ENCODE measurements around the gene PANK2. TPM values are rescaled to one million over a fixed set of nuclear protein-coding genes. Genes with fewer than 3 reads are reported as not detected.
A peak's percentile ranks its signal among the peaks of the same experiment; 100 is the strongest.

PANK2 gene
- total RNA-seq, 2 experiments from 2014 or later: 49.0 to 51.1 TPM

DNA sequence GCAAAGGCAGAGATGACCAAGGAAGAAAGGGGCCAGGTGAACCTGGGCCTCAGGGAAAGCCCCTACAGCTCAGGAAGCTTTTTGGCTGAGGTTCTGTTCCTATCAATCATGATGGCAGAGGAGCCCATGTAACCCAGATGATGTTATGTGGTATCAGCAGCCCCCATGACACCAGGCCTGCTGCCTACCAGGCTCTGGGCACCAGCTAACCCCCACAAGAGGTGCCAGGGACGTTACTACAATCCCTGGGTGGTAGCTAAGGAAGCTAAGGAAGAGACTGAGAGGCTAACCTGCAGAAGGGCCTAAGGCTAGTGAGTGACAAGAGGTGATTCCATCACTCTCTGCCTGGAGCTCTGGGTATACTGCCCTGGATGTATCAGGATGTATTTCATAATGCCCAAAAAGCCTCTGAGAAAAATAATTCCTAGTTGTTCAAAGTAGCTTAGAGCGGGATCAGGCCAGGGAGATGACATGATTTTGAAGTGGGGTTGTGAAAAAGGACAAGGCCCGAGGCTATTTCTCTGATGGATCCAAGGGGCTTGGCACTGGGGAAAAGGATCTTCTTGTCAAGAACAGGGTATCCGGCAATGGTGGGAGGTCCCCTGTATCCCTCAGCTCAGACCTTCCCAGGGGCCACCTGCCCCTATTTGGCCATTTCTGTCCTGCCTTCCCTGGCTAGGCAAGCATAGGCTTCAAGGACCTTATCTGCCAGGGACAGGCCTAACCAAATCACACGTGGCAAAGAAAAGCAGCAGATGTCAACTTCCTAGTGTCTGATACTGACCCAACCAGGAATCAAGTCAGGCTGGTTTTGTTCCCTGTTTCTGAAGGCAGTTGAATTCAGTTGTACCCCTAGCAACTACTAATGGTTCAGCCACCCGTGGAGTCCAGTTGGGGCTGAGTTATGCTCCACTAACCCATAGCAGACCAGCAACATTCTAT, 41.3 kb downstream of the PANK2 start:
- no peaks in the 10 kb centered on the region for H3K9me3 Mint-ChIP-seq
- DNase-seq (no peak), ATAC-seq (ENCODE audit: poor library complexity) (no peak)
- H3K36me3 Mint-ChIP-seq (ENCODE audit: low read depth): peaks cover 21% of the 10 kb centered on the region
- H3K36me3 ChIP-seq (ENCODE audit: insufficient read depth, low read length): no peaks in the 10 kb centered on the region
- peak overlapping the region; percentile 88 for H3K27ac Mint-ChIP-seq
- H3K4me3 Mint-ChIP-seq: peak overlapping the region; percentile 15
- H3K27me3 Mint-ChIP-seq: no peaks in the 10 kb centered on the region
- H3K9me3 ChIP-seq (ENCODE audit: control insufficient read depth in 1 of 2, insufficient read depth in 1 of 2, low read length in 2 of 2): no peaks in the 10 kb centered on the region
- peaks cover 69% of the 10 kb centered on the region for H3K4me1 Mint-ChIP-seq (ENCODE audit: low read depth)
- CTCF ChIA-PET: interaction anchor here (1.0 to 1.1 kb wide), 2 partner anchors 13 to 23 kb away, joined by 3 read pairs; no protein-coding TSS in a partner anchor
- TF ChIP-seq, protein P1, sequence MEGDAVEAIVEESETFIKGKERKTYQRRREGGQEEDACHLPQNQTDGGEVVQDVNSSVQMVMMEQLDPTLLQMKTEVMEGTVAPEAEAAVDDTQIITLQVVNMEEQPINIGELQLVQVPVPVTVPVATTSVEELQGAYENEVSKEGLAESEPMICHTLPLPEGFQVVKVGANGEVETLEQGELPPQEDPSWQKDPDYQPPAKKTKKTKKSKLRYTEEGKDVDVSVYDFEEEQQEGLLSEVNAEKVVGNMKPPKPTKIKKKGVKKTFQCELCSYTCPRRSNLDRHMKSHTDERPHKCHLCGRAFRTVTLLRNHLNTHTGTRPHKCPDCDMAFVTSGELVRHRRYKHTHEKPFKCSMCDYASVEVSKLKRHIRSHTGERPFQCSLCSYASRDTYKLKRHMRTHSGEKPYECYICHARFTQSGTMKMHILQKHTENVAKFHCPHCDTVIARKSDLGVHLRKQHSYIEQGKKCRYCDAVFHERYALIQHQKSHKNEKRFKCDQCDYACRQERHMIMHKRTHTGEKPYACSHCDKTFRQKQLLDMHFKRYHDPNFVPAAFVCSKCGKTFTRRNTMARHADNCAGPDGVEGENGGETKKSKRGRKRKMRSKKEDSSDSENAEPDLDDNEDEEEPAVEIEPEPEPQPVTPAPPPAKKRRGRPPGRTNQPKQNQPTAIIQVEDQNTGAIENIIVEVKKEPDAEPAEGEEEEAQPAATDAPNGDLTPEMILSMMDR (IDR thresholded peaks at IDR 0.05): no peak
- POLR2A ChIA-PET: interaction anchor here (1.0 to 1.5 kb wide), 3 partner anchors 9 to 155 kb away, joined by 3 to 7 read pairs (median 4); no protein-coding TSS in a partner anchor
- H3K27ac ChIP-seq (ENCODE audit: low read depth in 1 of 2, low read length in 2 of 2): no peak overlapping the region
- intact Hi-C loops (cut with DNase I, micrococcal nuclease): no loop called here
- H3K27me3 ChIP-seq (ENCODE audit: control insufficient read depth in 1 of 2, insufficient read depth in 2 of 2, low read length in 2 of 2): no peaks in the 10 kb centered on the region
- peaks cover 25% of the 10 kb centered on the region for H3K4me1 ChIP-seq (ENCODE audit: insufficient read depth, low read length)
- no peak overlapping the region for H3K4me3 ChIP-seq (ENCODE audit: low read length)

DNA sequence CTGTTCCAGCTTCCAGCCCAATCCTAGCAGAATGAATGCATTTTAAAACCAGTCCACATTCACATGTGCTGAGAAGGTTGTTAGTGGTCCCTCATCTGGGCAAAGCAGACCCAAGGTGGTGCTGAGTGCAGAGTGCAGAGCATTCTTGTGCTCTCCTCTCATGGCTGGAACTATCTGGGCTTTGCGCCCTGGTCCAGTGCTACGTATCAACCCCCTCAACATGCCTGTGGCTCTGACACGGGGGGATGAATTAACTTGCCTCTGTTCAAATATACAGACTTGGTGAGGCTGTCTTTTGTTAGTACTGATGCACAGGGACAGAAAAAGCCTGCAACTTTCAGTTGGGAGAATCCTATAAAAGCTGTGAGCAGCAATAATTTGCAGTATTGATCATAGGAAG, 42.5 kb downstream of the PANK2 start:
- Histone ChIP-seq H3K36me3 (ENCODE audit: insufficient read depth, low read length) (no peaks in the 10 kb centered on the region), H3K9me3 (ENCODE audit: control insufficient read depth in 1 of 2, insufficient read depth in 1 of 2, low read length in 2 of 2) (no peaks in the 10 kb centered on the region), H3K4me3 (ENCODE audit: low read length) (no peak overlapping the region), H3K27me3 (ENCODE audit: control insufficient read depth in 1 of 2, insufficient read depth in 2 of 2, low read length in 2 of 2) (no peaks in the 10 kb centered on the region), H3K27ac (ENCODE audit: low read depth in 1 of 2, low read length in 2 of 2) (no peak overlapping the region), H3K4me1 (ENCODE audit: insufficient read depth, low read length) (peaks cover 21% of the 10 kb centered on the region)
- ChIA-PET POLR2A (interaction anchor here (1.5 kb wide), 1 partner anchor 154 kb away, joined by 4 read pairs; no protein-coding TSS in a partner anchor), CTCF (no interaction called here)
- TF ChIP-seq, protein P1 (IDR thresholded peaks at IDR 0.05): no peak
- Mint-ChIP-seq H3K4me3 (no peak overlapping the region), H3K27ac (peak overlapping the region; percentile 88), H3K36me3 (ENCODE audit: low read depth) (peaks cover 13% of the 10 kb centered on the region), H3K9me3 (no peaks in the 10 kb centered on the region), H3K4me1 (ENCODE audit: low read depth) (peaks cover 61% of the 10 kb centered on the region), H3K27me3 (no peaks in the 10 kb centered on the region)
- no peak for DNase-seq
- intact Hi-C loops (cut with DNase I, micrococcal nuclease): no loop called here
- ATAC-seq (ENCODE audit: poor library complexity): no peak

DNA sequence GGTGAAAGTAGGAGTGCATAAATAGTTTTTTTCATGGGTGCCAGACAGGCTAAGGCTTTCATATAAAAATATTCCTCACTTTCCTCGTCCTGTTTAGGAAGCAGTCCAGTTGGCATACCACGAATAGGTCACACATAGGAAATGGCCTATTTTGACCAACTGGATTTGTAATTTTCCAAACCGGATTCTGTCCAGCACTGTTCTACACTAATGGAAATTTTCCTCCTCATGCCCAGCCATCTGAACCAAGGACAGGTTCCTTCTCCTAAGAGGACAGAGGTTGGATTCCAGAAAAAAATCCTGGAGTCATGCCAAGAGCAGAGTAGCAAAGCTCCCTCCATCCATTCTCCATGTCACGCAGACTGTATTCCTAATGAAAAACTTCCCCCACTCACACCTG, 43.1 kb downstream of the PANK2 start:
- Histone ChIP-seq H3K4me1 (ENCODE audit: insufficient read depth, low read length) (peaks cover 21% of the 10 kb centered on the region), H3K36me3 (ENCODE audit: insufficient read depth, low read length) (no peaks in the 10 kb centered on the region), H3K9me3 (ENCODE audit: control insufficient read depth in 1 of 2, insufficient read depth in 1 of 2, low read length in 2 of 2) (no peaks in the 10 kb centered on the region), H3K27me3 (ENCODE audit: control insufficient read depth in 1 of 2, insufficient read depth in 2 of 2, low read length in 2 of 2) (no peaks in the 10 kb centered on the region), H3K27ac (ENCODE audit: low read depth in 1 of 2, low read length in 2 of 2) (peak overlapping the region in 1 of 2 donors; percentile 57), H3K4me3 (ENCODE audit: low read length) (peak overlapping the region; percentile 50)
- TF ChIP-seq, protein P1 (IDR thresholded peaks at IDR 0.05): no peak
- Mint-ChIP-seq H3K4me3 (peak overlapping the region; percentile 87), H3K36me3 (ENCODE audit: low read depth) (peaks cover 11% of the 10 kb centered on the region), H3K4me1 (ENCODE audit: low read depth) (peaks cover 56% of the 10 kb centered on the region), H3K27ac (peak overlapping the region; percentile 88), H3K27me3 (no peaks in the 10 kb centered on the region), H3K9me3 (no peaks in the 10 kb centered on the region)
- ChIA-PET CTCF (interaction anchor here (0.6 to 1.0 kb wide), 2 partner anchors 59 to 153 kb away, joined by 4 read pairs; no protein-coding TSS in a partner anchor), POLR2A (interaction anchor here (0.8 to 1.5 kb wide), 5 partner anchors 16 to 153 kb away, joined by 3 to 4 read pairs (median 4); no protein-coding TSS in a partner anchor)
- no peak for DNase-seq
- no peak for ATAC-seq (ENCODE audit: poor library complexity)
- intact Hi-C loops (cut with DNase I, micrococcal nuclease): no loop called here
